ENCODE measurements around the gene C1orf115.
"Not testable (repeated sequence)": the region's sequence is repeated elsewhere in the genome, so short reads cannot be mapped to it uniquely, and the experiment has no call there.

Gene C1orf115

DNA sequence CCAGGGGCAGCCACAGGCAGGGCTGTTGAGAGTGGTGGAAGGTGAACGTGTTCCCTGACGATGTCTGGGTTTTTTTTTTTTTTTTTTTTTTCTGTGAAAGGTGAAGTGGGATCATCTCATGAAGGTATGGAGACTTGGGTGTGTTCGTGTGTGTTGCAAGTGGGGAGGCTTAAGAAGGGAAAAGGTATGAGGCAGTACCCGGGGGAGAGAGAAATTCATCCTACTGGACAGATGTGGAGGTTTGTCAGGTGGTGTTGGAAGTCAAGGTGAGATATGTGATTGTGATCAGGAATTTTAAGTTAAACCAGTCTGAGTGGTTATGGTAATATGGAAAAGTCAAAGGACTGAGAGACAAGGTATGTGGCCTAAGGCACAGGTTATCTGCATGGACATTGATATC is 5.3 kb downstream of the C1orf115 start:
- DNase-seq, result no peak

DNA sequence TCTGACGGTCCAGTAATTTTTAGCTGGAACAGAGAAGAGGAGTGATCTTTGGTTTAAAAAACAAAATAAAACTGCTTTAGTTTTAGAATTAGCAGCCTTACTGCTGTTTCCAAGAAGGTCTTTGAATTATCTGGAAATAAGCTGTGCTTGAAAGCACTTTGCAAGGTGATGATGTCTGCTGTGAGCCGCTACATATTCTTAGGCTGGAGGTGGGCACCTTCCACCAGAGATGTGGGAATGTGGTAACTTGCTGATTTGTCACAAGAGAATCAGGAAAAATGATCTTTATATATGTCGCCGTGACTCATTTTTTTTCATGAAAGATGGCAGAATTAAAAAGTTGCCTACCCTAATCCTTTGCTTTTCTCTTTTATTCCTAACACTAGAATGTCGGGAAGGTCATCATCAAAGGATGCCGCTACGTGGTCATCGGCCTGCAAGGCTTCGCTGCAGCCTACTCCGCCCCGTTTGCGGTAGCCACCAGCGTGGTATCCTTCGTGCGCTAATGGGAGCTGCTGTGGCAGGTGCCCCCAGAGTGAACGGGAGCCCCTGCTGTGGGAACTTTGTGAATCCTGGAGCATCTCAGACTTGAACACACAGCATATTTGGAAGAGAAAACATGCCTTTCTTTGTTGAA is 6.2 kb downstream of the C1orf115 start:
- no peak for DNase-seq

DNA sequence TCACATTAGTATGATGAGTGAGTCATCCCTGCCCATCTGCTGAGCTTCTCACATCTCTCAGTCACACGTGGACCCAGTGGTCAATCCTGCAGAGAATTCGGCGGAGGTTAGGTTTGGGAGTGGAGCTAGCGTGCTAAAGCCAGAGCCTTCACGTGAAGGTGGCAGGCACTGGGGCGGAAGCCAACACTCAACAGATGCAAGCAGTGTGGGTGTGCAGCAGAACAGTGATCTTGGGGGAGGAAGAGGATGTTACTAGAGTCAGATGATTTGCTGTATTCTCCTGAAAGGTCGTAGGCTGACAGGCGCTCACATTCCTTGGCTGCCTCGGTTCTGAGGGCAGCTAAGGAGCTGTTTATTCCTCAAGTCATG is 6.7 kb downstream of the C1orf115 start:
- DNase-seq, result no peak

DNA sequence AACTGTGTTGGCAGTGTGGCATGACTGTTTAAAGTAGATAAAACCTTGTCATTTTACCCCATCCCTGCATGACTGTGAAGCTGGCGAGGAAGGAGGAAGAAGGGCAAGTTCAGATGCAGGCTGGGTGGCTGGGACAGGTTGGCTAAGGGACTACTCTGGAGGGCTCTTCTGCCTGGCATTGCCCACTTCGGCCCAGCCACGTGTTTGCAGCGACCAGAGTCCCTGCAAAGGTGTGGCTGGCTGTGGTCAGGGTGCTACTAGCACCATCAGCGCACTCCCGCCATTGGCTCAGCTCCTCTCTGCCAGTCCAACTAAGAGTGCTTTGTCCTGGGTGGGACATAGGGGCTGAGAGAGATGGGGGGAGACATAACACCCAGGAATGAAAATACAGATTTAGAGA is 7.2 kb downstream of the C1orf115 start:
- DNase-seq, result no peak

DNA sequence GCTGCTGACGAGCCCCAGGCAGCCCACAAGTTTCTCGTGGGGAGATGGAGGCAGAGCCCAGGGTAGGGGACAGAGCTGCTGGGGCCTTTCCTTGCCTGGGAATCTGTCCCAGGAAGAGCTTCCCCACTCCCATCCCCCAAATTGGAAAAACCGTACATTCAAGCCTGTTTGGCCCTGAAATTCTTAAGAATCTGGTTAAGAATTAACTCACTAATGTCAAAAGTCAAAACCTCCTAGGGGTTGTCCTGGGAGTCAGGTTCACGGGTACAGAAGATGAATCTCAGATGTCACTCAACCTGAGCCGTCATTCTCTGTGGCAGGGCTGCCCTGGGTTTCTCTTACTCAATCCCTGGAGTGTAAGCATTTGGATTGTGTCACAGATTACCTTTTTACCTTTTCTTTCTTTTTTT is 8.4 kb downstream of the C1orf115 start:
- no peak for DNase-seq

DNA sequence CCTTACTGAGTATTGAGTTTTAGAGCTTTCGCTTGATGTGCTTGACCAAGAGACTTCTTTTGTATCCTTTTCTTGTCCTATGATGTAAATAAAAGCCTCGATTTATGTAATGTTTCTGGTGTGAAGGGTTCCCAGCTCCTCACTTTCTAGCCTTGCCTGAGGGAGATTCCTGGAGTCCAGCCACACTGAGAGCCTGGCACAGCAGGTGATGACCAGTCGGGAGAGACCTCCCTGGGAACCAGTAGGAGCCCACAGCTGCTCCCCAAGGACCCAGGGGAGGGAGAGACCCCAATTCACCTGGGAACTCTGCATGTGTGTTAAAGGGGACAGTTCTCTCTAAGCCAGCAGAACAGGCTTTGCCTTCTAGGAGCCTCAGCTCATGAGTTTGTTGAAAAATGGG is 8.9 kb downstream of the C1orf115 start:
- DNase-seq, result no peak

DNA sequence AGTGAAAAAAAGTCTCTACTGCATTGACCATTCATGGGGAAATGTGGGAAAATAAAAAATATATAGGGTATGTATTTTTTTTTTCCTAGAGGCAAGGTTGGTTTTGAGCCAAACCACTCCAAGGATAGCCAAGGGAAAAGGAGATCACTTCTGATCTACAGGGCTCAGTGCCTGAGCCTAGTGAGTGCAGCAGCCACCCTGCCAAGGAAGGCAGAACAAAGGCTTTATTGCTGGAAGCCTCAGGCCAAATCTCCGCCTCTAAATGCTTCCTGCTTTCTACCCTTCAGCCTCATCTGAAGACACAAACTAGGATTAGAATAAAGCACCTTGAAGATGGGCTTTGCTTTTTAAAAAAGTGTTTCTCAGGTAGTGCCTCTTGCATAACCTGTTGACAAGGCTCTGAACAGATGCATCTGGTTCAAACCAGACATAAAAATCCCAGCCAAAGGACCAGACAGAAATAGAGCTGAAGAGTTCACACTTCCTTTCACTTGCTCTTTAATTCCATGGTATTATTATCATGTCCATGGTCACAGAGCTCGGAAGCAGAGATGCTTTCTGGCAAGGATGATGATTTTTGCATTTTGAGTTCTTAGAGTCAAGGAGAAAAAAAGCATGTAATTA is 10.5 kb downstream of the C1orf115 start:
- DNase-seq, result no peak

DNA sequence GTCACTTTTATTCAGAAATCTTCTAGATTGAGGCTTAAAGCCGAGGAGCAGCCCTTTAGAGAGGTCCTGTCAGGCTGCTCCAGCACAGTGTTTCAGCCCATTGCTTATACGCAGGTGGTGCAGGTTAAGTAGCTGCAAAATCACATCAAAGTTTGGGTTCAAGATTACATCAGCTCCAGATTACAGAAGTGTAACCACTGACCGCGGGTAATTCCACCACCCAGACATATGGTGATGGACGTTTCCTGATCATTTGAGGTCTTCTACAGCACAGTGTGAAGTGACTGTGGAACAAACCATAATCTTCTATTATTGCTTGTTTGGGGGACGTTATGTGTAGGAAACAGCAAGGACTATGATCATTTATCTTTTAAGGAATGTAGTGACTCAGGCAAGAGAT is 11.8 kb downstream of the C1orf115 start:
- DNase-seq, result no peak

DNA sequence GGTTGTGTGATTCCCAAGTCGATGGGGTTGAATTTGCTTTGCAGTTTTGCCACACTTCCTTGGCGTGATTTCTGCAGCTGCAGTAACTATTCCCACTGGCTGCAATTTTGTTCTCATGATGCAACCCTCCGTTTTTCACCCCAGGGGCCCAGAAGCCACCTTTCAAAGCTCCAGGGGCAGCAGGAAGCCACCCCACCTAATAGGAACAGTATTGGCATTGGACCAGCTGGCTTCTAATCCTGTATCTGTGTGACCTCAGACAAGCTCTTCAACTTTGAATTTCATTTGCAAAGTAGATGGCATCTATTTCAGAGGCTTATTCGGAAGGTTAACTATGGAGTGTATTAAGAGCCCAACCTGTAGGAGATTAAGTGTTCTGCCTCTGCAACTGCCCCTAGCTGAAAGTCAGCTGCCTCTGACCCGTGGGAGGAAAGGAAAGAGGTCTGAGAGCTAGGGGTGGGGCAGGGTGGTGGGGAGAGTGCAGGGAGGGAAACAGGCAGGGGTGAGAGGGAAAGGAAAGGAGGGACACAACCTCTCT is 12.6 kb downstream of the C1orf115 start:
- no peak for DNase-seq

DNA sequence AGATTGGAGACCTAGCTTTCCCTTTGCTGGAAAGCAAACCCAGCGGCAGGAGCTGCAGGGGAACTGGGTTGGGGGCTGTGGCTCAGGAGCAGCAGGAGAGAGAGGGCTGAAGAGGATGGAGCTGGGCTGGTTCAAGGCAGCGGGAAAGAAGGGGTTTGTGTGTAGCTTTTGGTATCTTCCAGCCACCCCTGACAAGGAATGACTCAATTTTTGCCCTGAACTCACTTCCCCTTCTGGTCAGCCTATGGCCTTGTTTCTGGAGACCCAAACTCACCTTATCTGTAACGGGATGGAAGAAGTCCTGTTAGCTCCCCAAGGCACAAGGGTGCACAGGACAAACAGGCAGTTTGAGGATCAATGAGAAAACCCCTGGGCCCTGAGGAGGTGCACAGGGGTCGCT is 13.1 kb downstream of the C1orf115 start:
- DNase-seq, result no peak

DNA sequence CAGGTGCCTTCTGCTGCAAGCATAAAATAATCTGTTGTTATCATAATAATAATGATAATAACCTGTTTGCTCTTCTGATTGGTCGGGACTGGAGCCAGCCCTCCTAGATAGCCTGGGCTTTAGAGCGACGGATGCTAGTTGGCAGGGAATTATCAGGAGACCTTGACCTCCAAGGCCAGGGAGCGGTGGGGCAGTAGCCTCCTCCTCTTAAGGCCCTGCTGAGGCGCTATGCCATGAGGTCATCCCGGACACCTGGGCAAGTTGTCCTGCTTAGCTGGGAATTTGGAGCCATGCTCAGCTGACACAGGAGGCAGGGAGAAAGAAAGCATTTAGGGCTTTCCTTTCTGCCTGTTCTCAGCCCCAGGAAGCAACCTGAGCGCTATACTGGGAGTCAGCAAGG is 15.6 kb downstream of the C1orf115 start:
- DNase-seq, result no peak

DNA sequence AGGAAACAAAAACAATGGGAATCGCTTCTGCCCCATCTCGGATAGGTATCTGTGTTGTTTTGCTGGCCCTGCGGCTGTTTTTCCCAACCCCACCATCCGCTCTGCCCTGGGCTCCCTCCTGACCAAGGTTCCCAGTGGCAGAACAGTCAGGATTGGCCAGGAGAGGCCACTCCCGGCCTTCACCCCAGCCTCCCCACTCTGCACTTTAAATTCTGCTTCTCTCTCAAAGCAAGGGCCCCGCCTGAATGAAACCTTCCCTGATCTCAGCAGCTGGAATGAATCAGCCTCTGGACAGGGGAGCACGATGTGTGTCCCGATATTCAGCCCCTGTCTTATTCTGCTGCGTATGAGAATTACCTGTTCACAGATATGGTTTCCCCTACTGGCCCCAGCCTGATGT is 16.3 kb downstream of the C1orf115 start:
- no peak for DNase-seq

DNA sequence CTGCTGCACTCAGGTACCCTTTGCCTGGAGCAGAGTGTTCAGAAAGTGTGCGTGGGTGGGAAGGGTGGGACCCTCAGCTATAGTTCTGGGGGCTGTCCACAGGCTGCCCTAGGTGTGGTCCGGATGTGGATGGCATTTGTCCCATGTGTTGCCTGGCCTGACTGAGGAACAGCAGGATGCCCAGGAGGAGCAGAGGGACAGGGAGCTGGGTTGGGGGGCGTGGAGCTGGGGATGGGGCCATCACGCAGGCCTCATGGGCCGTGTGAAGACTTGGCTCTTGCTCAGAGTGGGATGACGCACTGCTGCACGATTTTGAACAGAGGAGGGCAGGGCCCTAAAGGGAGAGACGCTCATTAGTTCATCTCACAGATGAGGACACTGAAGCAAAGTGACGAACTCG is 17.0 kb downstream of the C1orf115 start:
- no peak for DNase-seq

DNA sequence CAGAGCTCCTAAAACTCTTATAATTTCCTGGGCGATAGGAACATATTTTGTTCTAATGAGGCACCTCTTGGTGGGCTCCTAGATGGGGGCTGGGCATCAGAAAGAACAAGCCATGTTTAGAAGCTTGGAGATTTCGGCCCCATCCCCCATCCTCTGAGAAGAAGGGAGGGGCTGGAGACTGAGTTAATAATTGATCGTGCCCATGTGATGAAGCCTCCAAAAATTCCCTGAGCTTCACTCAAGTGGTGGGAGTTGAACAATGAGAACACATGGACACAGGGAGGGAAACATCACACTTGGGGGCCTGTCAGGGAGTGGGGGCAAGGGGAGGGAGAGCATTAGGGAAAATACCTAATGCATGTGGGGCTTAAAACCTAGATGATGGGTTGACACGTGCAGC is 18.1 kb downstream of the C1orf115 start:
- no peak for DNase-seq

DNA sequence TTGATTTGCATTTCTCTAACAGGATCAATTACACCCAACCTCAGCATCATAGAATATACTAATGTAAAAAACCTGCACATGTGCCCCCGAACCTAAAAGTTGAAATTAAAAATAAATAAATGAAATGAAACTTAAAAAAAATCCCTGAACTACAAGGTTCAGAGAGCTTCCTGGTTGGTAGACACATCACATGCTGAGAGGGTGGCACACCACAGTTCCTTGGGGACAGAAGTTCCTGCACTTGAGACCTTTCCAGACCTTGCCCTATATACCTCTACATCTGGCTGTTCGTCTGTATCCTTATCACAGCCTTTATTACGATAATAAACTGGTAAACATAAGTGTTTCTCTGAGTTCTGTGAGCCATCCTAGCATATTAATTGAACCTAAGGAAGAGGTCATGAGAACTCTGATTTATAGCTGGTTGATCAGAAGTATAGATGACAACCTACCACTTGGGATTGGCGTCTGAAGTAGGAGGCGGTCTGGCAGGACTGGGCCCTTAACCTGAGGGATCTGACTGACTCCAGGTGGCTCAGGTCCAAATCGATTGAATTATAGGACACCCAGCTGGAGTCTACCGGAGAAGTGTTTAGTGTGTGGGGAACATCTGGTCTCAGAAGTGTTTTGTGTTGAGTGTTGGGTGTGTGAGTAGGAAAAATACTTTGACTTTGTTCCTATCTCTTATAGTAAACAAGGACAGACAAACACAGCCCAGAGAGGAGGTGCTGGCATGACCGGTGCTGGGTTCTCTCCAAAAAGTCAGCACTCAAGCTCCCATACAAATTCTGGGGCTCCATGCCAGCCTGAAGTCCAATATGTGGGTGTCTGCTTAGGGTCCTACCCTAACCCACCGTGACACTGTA is 19.0 kb downstream of the C1orf115 start:
- DNase-seq, result no peak

DNA sequence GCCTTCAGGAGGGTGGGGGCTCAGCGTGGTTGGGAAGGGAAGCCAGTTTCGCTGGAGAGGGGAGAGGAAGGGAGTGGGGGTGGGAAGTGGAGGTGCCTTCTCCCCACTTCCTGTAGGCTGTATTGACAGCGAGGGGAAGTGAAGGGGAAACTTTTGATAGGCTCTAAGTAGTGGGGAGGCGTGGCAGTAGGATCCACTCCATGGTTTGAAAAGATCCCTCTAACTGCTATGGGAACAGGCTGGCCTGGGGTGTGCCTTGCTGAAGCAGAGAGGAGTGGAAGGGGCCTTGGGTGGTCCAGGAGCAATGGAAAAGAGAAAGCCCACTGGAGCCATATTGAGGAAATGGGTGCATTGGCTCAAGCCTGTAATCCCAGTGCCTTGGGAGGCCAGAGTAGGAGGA is 20.2 kb downstream of the C1orf115 start:
- no peak for DNase-seq

DNA sequence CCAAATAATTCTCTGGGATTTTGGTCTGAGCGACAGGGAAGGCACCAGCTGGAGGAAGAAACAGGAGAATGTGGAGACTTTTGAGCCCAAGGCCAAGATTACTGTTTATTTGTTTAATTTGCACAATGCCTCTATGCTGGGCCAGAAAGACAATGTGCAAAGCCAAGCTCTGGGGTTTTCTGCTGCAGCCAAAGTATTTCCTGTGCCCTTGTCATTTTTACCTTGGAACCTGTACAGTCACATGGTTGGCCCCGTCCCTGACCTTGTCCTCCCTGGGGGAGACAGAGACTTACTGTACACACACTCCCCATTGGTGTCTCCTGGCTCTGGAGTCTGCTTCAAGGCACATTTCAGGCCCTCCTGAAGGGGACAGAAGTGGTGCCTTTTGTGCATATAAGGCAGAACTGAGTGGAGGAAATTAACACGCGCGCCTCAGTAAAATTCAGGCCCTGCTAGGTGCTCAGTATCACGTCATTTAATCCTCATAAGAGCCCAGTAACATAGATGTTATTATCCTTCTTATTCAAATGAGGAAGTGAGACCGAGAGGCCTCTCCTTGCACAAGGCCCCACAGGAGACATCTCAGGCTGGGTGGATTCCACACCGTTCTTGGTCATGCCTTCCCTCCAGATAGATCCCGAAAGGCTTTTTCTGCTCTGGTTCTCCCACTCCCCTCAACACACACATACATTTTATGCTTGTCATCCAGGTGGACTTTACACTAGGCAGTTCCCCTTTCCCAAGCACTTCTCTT is 21.1 kb downstream of the C1orf115 start:
- no peak for DNase-seq

DNA sequence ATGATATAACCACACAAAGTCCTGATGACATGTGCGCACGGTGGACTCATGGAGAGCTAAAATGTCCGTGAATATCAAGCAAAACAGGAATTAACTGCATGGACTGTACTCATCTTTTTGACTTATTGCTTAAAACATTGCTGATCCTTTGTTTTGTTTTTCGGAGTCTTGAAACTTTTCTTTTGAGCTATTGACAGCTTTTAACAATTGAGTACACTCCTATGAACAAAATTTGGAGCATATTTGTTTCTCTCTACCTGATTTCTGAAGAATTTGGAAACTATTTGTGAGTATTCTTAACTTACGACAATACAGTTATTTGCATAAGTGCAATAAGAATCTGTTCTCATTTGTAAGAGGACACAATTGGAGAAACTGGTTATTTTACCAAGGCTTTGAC is 25.8 kb downstream of the C1orf115 start:
- DNase-seq, result not testable (repeated sequence)

DNA sequence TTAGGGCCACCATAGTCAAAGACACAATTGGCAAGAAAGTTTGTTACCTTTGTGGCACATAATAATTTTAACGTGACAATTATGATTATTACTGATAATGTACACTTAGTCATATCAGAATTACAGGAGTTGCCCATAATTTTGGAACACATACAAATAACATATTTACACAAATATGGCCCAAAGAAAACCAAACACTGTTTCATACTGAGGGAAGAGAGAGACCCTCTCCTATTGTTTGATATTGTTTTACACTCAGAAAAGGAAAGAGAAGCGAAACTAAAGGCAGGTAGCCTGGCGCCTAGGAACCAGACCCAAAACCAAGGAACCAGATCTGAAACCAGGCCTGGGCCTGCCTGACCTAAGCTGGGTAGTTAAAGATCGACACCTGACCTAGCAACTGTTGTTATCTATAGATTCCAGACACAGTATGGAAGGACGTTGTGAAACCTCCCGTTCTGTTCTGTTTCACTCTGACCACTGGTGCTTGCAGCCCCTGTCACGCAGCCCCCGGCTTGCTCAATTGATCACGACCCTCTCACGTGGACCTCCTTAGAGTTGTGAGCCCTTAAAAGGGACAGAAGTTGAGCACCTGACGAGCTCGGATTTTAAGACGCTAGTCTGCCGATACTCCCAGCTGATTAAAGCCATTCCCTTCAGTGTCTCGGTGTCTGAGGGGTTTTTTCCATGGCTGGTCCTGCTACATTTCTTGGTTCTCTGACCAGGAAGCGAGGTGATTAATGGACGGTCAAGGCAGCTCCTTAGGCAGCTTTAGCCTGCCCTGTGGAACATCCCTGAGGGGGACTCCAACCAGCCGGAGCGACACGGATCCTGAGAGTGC is 27.9 kb downstream of the C1orf115 start:
- no peak for DNase-seq

DNA sequence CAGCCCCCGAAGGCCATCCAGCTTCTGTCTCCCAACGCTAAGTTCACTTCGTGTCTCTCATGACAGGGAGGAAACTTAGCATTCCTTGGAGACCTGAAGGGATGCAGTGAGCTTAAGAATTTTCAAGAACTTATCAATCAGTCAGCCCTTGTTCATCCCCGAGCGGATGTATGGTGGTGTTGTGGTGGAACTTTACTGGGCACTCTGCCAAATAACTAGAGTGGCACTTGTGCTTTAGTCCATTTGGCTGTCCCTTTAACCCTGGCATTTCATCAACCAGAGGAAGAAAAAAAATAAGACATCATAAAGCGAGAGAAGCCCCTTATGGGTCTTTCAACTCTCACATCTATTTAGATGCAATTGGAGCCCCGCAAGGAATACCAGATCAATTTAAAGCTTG is 31.1 kb downstream of the C1orf115 start:
- DNase-seq, result not testable (repeated sequence)

DNA sequence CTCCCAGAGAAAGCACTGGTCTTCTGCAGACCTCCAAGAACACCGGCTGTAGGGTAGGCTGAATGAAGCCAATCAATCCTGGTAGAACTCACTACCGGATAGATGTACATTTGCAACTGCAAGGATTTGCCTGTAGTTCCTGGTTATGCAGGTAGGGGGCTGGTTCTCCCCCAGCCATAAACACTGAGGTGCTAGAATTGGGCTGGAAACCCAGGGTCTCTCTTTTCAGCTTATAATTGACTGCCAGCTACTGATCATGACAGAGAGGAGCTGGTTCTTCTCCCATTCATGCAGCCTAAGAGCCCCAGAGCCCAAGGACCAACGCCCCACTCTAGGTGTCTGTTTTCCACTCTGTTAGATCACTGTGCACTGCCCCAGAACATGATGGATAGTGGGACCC is 36.5 kb downstream of the C1orf115 start:
- no peak for DNase-seq

DNA sequence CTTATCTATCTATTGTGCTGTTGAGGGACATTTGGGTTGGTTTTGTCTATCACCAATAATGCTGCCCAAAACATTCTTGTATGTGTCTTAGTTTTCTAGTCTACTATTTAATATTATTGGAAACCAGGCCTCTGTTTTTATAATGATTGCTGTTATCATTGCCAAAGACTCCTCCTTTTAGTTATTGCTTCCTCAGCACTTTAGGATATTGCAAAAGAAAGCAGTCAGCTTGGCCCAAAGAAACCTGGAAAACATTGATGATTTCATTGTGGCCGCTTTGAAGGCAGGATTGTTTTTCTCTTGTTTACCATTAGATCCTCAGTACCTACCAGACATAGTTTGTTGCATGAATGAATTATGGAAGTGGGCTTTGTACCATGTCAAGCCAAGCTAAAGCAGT is 37.4 kb downstream of the C1orf115 start:
- DNase-seq, result no peak

All from NCI-H774 (cell line).